Stimulated activated CD4-positive, alpha-beta T cell treated with anti-CD3 and anti-CD28 coated beads, Interleukin-2, amount 100 ng/mL, for 48 hours (primary cell): Measurements from ENCODE around the gene UBAP2.
"Not testable (repeated sequence)": the region's sequence is repeated elsewhere in the genome, so short reads cannot be mapped to it uniquely, and the experiment has no call there.

Experiments used
- DNase-seq, 2 donors: peaks; one replicate each; pipeline ENCODE4 v3.0.0-alpha.2; 2020

UBAP2 gene

DNA sequence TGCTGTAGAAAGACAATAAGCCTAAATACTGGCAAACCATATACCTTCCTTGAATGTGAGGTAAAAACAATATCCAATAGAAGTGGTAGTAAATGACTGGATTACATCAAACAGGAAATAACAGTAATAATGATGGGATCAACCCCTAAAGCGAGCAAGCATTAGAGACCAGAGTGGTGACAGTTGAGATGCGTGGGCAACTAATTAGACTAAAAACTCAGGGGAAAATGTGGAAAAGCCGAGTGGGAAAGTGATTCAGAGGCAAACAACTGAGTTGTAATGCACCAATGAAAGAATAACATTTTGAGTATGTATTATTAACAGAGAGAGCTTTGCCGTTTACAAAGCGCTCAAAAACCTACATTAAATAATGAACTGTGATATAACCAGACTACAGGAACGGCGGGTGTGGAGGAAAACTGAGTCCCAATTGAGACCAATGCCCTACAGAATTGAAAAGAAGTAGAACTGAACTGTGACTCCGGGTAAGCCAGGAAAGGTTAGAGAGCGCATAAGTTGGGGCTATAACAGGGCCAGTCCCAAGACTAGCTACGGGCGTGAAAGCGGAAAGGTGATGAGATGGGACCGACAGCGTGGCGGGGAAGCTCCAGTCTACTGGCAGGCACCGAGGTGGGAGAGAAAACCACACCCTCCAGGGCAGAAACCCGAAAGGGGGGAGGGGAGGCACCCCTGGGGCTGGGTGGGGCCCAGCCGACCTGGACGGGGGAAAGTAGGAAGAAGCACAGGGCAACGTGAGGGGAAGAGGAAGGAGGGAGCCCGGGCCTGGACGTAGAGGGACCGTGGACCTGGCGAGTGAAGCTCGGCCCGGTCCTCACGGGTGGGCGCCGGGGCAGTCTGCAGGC is 592 bp downstream of the UBAP2 start:
- DNase-seq = peak; percentile 46 to 47

DNA sequence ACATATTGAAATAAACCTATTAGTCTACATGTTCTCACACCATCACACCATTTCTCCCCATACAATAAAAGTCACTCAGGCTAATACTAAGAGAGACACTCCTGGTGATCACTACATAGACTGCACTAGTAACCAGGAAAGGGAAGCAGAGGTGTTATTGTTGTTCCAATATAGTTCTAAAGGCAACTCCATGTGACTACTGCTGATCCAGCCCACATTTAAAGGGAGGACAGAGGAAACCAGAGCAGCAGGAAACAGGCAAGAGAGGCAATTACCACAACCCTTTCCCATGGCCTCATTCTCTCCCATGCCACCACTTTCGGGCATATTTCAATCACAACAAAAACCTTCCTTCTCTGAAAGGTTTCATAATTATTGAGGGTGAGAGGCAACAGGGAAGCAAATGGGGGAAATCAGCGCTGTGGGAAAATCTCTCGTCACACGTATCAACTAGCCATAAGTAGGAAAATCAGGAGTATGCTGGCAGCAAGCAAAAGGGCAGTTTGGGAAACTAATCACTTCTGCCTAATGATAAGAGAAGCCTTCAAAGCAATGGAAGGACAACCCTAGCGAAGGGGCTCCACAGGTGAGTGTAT is 1.8 kb downstream of the UBAP2 start:
- no peak for DNase-seq

DNA sequence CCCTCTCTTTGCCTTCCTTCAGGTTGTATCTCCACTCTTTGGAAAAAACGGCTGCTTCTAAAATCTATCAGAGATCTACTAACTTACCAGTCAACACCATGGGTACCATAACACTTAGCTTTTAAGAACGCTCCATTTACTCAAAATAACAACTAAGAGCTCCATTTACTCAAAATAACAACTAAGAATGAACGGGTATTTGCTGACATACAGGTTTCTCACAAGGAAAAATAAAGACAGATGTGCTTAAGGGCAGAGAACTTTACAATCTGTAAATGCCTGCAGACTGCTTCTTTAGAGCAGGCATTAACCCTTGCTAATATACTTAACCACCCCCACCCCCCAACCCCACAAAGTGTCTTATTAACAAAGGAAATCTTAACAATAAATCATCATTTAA is 2.8 kb downstream of the UBAP2 start:
- no peak for DNase-seq

DNA sequence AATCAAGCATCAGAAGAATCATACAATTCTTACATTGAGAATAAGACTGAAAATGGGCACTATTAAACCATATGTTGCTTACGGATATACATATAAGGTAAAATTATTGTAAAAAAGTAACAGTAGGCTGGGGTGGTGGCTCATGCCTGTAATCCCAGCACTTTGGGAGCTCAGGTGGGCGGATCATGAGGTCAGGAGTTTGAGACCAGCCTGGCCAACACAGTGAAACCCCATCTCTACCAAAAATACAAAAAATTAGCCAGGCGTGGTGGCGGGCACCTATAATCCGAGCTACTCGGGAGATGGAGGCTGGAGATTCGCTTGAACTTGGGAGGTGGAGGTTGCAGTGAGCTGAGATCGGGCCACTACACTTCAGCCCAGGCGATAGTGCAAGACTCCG is 6.6 kb downstream of the UBAP2 start:
- not testable (repeated sequence) for DNase-seq

DNA sequence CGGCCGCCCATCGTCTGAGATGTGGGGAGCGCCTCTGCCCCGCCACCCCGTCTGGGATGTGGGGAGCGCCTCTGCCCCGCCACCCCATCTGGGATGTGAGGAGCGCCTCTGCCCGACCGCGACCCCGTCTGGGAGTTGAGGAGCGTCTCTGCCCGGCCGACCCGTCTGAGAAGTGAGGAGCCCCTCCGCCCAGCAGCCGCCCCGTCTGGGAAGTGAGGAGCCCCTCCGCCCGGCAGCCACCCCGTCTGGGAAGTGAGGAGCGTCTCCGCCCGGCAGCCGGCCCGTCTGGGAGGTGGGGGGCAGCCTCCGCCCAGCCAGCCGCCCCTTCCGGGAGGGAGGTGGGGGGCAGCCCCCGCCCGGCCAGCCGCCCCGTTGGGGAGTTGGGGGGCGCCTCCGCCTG is 9.8 kb downstream of the UBAP2 start:
- not testable (repeated sequence) for DNase-seq

DNA sequence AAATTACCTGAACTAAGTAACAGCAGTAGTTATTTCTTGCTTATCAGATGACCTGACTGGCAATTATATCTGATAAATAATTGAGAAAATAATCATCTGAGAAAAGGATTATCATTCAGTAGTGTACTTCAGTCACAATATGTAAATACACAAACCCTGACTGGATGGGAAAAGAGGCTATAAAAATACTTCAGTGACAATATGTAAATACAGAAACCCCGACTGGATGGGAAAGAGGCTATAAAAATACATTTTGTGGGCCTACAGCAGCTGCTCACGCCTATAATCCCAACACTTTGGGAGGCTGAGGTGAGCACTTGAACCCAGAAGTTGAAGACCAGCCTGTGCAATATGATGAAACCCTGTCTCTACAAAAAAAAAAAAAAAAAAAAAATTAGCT is 11.1 kb downstream of the UBAP2 start:
- DNase-seq = no peak

DNA sequence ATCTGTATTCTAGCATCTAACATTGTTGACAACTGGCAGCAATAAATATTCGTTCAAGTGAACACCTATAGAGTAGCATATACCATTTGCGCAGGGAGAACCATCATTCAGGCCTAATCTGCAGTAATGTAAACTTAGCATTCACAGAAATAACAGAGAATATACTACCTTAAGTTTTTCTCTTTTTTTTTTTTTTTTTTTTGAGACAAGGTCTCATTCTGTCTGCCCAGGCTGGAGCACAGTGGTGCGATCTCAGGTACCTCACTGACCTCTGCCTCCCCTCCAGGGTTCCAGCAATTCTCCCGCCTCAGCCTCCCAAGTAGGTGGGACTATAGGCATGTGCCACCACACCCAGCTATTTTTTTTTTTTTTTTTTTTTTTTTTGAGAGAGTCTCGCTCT is 12.1 kb downstream of the UBAP2 start:
- DNase-seq = no peak

DNA sequence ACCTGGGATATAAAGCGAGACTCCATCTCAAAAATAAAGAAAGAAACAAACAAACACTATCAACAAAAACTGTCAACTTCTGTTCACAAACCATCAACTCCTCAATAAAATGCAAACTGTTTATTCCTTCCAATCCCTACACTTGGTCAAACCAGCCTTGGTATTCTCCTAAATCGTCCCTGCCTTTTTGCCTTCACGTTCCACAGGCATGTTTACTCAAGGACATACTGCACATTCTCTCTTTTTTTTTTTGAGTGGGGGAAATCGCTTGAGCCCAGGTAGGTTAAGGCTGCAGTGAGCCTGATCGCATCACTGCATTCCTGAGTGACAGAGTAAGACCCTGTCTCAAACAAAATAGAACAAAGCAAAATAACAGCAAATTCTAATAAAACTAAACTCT is 13.0 kb downstream of the UBAP2 start:
- no peak for DNase-seq

DNA sequence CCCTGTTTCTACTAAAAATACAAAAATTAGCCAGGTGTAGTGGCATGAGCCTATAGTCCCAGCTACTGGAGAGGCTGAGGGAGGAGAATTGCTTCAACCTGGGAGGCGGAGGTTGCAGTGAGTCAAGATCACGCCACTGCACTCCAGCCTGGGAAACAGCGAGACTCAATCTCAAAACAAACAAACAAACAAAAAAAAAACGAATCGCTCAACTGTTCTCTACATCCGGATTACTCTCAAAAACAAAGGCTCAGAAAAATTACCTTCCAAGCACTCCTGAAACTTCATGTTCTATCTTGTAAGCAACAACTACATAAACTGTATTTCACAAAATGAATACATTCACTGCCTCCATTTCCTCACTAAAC is 14.0 kb downstream of the UBAP2 start:
- DNase-seq = no peak

DNA sequence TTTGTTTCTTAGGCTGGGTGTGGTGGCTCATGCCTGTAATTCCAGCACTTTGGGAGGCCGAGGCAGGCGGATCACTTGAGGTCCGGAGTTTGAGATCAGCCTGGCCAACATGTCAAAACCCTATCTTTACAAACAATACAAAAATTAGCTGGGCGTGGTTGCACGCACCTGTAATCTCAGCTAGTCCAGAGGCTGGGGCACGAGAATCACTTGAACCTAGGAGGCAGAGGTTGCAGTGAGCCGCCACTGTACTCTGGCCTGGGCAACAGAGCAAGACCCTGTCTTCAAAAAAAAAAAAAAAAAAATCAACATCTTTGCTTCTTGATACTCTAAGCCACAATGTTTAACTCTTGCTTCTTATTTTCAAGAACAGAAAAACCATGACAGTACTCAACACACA is 16.1 kb downstream of the UBAP2 start:
- no peak for DNase-seq

DNA sequence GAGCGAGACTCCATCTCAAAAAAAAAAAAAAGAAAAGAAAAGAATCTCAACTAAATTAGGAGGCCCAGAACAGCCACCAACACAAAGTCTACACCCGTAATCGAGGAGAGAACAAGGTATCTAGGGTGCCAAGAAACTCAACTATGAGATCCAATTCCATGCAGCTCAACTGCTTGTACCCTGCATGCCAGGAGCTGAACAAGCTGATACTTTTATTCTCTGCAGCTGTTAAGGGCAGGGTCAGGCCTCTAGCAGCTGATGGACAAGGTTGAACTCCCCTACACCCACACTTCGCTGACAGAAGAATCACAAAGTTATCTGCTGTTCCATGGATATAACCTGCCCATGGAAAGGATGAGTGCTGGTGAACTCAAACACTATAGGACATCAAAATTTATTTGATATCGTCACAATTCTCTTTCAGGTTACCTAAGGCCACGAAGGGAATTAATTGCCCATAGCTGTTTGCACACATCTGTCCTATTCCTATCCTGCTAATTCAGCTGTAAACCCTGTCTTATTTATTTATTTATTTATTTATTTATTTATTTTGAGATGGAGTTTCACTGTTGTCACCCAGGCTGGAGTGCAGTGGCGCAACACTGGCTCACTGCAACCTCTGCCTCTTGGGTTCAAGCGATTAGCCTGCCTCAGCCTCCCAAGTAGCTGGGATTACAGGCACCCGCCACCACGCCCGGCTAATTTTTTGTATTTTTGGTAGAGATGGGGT is 20.7 kb downstream of the UBAP2 start:
- no peak for DNase-seq

DNA sequence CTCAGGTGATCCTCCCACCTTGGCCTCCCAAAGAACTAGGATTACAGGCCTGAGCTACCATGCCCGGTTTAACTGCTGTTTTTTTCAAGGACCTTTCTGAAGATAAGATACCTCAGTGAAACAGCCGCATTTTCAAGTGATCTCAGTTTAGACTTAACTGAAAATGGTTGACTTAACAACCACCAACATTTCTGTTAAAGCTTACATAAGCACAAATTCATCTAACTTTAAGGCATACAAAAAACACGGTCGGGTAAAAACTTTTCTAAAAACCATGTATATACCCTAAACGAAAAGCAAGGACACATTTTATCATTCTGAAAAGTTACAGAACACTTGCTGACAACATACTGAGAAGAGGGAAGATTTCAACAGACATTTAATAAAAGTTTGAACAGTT is 22.9 kb downstream of the UBAP2 start:
- DNase-seq = no peak

DNA sequence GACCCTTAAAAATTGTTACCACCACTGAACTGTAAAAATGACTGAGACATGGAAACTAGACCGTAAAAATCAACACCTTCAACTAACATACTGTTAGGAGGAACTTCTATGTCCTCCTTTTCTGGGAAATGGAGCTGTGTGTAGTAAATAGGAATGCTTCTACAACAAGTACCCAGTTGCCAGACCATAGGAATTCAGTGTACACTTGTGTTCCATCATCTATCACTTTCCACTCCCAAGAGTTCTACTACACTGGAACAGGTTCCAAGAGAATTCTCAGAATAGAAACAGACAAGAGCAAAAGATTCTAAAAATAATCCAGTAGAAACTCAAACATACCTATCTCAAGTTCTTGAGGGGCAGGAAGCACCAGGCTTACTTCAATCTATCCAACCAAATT is 23.6 kb downstream of the UBAP2 start:
- no peak for DNase-seq

DNA sequence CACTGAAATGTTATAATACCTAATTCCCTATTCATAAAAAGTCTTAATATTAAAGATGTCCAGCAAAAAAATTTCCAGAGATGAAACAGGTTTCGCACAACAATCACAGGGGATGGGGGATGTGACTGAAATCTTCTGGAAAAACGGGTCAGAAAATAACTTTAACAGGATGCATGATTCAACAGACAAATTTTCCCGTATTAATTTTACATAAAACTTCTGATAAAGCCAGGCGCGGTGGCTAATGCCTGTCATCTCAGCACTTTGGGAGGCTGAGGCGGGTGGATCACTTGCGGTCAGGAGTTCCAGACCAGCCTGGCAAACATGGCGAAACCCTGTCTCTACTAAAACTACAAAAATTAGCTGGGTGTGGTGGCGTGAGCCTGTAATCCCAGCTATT is 24.2 kb downstream of the UBAP2 start:
- not testable (repeated sequence) for DNase-seq

DNA sequence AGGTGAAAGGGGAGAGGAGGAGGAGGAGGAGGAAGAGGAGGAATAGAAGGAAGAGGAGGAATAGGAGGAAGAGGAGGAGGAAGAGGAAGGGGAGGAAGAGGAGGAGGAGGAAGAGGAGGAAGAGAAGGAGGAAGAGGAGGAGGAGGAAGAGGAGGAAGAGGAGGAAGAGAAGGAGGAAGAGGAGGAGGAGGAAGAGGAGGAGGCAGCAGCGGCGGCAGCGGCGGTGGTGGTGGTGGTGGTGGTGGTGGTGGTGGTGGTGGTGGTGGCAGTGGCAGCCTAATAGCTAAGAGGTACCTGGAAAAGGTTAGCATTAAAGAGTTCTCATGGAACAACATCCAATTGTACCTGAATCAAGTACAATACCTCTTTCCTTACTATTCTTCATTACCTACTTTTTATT is 32.5 kb downstream of the UBAP2 start:
- no peak for DNase-seq

DNA sequence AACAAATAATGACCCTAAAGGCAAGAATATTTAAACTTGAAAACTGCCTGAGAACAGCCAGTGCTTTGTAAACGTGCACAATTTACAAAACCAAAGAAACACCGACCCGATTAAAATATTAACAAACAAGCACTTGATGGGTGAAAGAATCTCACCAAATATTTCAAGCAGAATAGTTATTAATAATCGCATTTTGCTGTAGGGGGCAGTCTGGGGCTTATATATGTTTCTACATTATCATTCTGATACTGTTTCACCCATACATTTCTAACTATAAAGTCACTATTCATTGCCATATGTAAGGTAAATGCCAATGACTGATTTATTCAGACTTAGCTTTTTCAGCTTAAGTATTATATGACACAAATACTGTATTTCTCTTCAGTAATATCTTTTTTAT is 37.7 kb downstream of the UBAP2 start:
- DNase-seq = no peak

DNA sequence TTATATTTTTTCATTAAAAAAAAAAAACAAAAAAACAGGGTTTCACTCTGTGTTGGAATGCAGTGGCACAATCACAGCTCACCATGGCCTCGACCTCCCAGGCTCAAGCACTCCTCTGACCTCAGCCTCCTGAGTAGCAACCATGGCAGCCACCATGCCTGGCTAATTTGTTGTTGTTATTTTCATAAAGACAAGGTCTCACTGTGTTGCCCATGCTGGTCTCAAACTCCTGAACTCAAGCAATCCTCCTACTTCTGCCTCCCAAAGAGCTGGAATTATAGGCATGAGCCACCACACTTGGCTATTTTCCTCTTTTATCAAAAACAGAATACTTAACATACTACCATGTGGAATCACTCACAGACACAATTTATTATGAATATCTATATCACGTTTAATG is 46.7 kb downstream of the UBAP2 start:
- no peak for DNase-seq

DNA sequence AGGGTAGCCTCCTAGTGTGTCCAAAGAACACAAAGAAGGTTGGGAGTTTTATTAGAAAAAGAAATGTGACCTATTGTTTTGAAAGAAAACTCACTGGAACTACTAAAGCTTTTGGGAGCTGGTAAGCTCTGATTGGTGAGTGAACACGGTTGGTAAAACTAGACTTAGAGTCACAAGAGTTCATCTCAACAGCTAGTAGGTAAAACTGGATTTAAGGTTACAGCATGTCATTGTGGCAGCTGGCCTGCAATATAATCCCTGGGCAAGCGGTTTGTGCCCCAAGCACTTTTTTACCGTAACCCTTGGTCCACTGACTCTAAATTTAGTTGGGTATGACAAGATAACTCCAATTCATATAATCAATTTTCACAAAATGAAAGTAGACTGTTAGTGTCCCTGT is 47.4 kb downstream of the UBAP2 start:
- no peak for DNase-seq

DNA sequence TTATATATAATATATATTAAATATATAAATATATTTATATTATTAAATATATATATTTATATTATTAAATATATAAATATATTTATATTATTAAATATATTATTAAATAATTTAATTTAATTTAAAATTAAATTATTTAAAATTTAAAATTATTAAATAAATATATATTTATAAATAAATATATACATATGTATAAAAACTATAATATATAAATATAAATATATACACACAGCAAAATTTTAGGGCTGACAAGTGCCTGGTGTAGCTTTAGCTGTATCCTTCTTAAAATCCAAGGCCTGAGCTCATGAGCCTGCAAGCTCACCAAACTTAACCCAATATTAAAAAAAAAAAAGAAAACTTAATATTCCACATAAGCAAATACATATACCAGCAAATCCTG is 53.2 kb downstream of the UBAP2 start:
- DNase-seq = no peak

DNA sequence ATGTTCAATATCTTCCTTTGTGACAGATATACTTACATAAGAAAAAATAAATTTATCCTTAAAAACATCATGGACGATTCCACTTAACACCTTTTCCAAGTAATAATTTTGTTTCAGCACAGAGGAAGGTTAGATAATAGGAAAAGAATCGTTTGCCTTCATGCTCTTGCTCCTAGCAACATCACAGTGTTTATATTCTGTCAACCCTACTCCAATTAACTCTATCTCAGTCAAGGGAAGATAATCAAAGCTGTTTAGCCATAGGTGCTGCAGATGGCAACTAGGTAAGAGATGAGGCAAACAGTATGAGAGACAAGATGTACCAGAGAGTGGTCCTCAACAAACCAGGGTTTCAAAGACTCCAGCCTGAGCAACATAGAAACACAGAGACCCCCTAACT is 55.6 kb downstream of the UBAP2 start:
- DNase-seq = no peak

DNA sequence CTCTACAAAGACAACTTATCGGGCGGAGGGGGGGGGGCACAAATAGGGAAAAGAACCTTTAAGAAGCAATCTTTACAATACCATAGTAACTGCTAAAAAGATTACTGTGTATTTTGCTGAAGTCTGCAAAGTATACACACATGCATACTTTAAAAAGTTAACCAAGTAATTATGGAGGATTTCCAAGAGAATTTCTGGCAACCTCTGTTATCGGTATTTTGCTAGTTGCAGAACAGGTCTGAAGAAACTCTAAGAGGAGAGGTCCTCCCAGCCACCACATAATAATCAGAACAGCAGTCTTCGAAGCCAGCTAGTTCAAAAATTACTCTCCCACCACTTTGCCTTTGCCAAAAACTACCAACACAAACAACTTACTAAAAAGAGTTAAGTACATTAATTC is 56.1 kb downstream of the UBAP2 start:
- DNase-seq = no peak

DNA sequence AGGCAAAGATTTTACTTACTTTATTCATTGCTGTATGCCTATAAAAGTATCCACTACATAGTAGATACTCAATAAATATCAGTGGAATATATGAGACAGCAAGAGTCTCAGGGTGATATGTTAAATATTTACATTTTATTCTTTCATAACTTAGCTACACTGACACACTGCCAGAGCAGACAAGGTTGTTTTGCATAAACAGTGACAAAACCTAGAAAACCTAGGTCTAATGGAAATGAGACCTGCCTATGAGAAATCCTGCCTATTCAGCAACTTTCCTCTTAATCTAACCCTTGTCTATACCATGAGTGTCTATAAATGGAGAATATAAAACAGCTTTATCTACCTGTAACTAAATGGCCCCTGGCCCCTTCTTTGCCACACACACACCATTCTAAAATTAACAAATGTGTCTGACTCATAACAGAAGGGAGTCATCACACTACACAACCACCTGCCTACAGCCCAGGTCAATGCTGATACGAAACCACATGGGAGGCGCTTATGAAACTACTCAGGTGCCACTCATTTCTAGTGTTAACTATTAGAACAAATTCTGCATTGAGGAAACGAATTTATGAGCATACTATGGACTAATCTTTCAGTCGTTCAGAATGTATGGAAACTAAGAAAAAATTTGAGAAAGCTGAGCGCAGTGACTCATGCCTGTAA is 60.3 kb downstream of the UBAP2 start:
- peak; percentile 4 to 22 for DNase-seq

DNA sequence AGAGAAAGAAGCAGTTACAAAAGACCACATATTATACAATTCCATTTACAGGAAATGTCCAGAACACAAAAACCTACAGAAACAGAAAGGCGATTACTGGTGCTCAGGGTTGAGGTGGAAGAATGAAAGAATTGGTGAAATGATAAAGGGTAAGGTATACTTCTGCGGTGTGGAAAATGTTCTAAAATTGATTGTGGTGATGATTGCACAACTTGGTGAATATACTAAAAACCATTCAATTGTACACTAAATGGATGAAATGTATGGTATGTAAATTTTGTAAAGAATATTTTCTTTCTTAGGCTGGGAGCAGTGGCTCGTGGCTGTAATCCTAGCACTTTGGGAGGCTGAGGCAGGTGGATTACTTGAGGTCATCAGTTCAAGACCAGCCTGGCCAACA is 72.3 kb downstream of the UBAP2 start:
- no peak for DNase-seq

DNA sequence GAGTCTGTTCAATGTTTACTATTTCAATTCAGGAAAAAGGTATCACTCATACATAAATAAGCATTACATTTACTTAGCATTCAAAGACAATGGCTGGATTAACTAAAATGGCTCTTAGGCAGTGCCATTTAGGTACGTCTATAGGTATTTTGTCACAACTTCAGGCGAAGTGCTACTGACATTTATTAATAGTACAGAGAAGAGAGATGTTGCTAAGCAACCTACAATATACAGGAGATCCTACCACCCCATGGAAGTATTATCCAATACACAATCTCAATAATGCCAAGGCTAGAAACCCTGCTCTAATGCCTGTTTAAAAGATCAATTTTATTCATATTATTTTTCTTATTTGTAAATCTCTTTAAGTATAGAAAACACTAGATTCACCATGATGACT is 76.0 kb downstream of the UBAP2 start:
- no peak for DNase-seq
